H9 (cell line): ENCODE data around the gene SLC2A9. TPM values are rescaled to one million over a fixed set of nuclear protein-coding genes. Genes with fewer than 3 reads are reported as not detected.

Experiments
- DNase-seq: peaks from one replicate; pipeline ENCODE4 v3.0.0-alpha.2; 2017
- H2AFZ ChIP-seq: one replicate; pipeline ENCODE4 v1.6.1; 2013; ENCODE audit warnings: mild to moderate bottlenecking, low read length, control low read depth, moderate library complexity
- H2AK5ac ChIP-seq: 2 replicates; pipeline ENCODE4 v1.6.1; 2013; ENCODE audit warnings: low read length, control low read depth, mixed read lengths; ENCODE audit not compliant: insufficient read length
- H2BK120ac ChIP-seq: one replicate; pipeline ENCODE4 v1.6.1; 2013; ENCODE audit warnings: low read depth, mild to moderate bottlenecking, low read length, control low read depth, inconsistent platforms; ENCODE audit not compliant: poor library complexity, severe bottlenecking
- H2BK12ac ChIP-seq: 2 replicates; pipeline ENCODE4 v1.6.1; 2013; ENCODE audit warnings: low read length, control low read depth, mixed read lengths, low read depth; ENCODE audit not compliant: insufficient read length
- H2BK15ac ChIP-seq: 2 replicates; pipeline ENCODE4 v1.6.1; 2013; ENCODE audit warnings: low read depth, low read length, control low read depth
- H2BK20ac ChIP-seq: one replicate; pipeline ENCODE4 v1.6.1; 2013; ENCODE audit warnings: low read depth, mild to moderate bottlenecking, low read length, control low read depth, inconsistent platforms; ENCODE audit not compliant: poor library complexity, severe bottlenecking
- H2BK5ac ChIP-seq: 2 replicates; pipeline ENCODE4 v1.6.1; 2013; ENCODE audit warnings: low read length, control low read depth, mixed read lengths; ENCODE audit not compliant: insufficient read length
- H3K14ac ChIP-seq: 2 replicates; pipeline ENCODE4 v1.6.1; 2013; ENCODE audit warnings: low read length, control low read depth; ENCODE audit not compliant: insufficient read depth
- H3K18ac ChIP-seq: 2 replicates; pipeline ENCODE4 v1.6.1; 2013; ENCODE audit warnings: low read depth, mild to moderate bottlenecking, mixed read lengths, low read length, control low read depth; ENCODE audit not compliant: insufficient read length
- H3K23ac ChIP-seq: 2 replicates; pipeline ENCODE4 v1.6.1; 2013; ENCODE audit warnings: low read length, control low read depth, mixed read lengths, low read depth; ENCODE audit not compliant: insufficient read length
- H3K23me2 ChIP-seq: 2 replicates; pipeline ENCODE4 v1.6.1; 2013; ENCODE audit warnings: low read depth, mild to moderate bottlenecking, mixed read lengths, low read length, control low read depth; ENCODE audit not compliant: insufficient read length, poor library complexity, severe bottlenecking
- H3K27ac ChIP-seq: 2 replicates; pipeline ENCODE4 v1.5.1; 2013; ENCODE audit warnings: low read length, control low read depth, mixed read lengths, low read depth; ENCODE audit not compliant: insufficient read length
- H3K27me3 ChIP-seq: 2 replicates; pipeline ENCODE4 v1.6.1; 2013; ENCODE audit warnings: low read length, control low read depth, inconsistent platforms; ENCODE audit not compliant: insufficient read depth
- H3K4ac ChIP-seq: 2 replicates; pipeline ENCODE4 v1.6.1; 2013; ENCODE audit warnings: low read depth, mild to moderate bottlenecking, control low read depth, inconsistent platforms, low read length, moderate library complexity
- H3K4me1 ChIP-seq: 2 replicates; pipeline ENCODE4 v1.6.1; 2013; ENCODE audit warnings: low read length, control low read depth, inconsistent platforms; ENCODE audit not compliant: insufficient read depth
- H3K4me2 ChIP-seq: 2 replicates; pipeline ENCODE4 v1.6.1; 2013; ENCODE audit warnings: low read length, control low read depth, mixed read lengths; ENCODE audit not compliant: insufficient read length, insufficient read depth
- H3K56ac ChIP-seq: 2 replicates; pipeline ENCODE4 v1.6.1; 2013; ENCODE audit warnings: low read depth, mild to moderate bottlenecking, mixed read lengths, low read length, control low read depth; ENCODE audit not compliant: insufficient read length
- H3K79me1 ChIP-seq: 2 replicates; pipeline ENCODE4 v1.6.1; 2013; ENCODE audit warnings: low read depth, mild to moderate bottlenecking, moderate library complexity, low read length, control low read depth, inconsistent platforms; ENCODE audit not compliant: insufficient read depth, poor library complexity, severe bottlenecking
- H3K79me2 ChIP-seq: 2 replicates; pipeline ENCODE4 v1.6.1; 2013; ENCODE audit warnings: low read length, control low read depth, inconsistent platforms; ENCODE audit not compliant: insufficient read depth
- H3K9ac ChIP-seq: 2 replicates; pipeline ENCODE4 v1.6.1; 2013; ENCODE audit warnings: low read length, control low read depth, mixed read lengths; ENCODE audit not compliant: insufficient read length; ENCODE audit errors: extremely low read depth
- H3K9me3 ChIP-seq: one replicate; pipeline ENCODE4 v1.6.1; 2013; ENCODE audit warnings: low read depth, low read length, inconsistent platforms; ENCODE audit not compliant: control insufficient read depth
- H3T11ph ChIP-seq: one replicate; pipeline ENCODE4 v1.6.1; 2013; ENCODE audit warnings: mild to moderate bottlenecking, low read length, control low read depth, inconsistent platforms
- H4K20me1 ChIP-seq: one replicate; pipeline ENCODE4 v1.6.1; 2013; ENCODE audit not compliant: control insufficient read depth, insufficient read length, insufficient read depth
- H4K5ac ChIP-seq: 2 replicates; pipeline ENCODE4 v1.6.1; 2013; ENCODE audit warnings: low read depth, mild to moderate bottlenecking, mixed read lengths, low read length, control low read depth; ENCODE audit not compliant: insufficient read length
- H4K8ac ChIP-seq: replicated peaks from 2 replicates; pipeline ENCODE4 v1.6.1; 2013; ENCODE audit warnings: low read length, control low read depth, mixed read lengths, low read depth; ENCODE audit not compliant: insufficient read length
- H4K91ac ChIP-seq: 2 replicates; pipeline ENCODE4 v1.6.1; 2013; ENCODE audit warnings: low read depth, mild to moderate bottlenecking, moderate library complexity, mixed read lengths, low read length, control low read depth; ENCODE audit not compliant: insufficient read length
- H3K27ac Mint-ChIP-seq, 3 experiments: 2 replicates in 2 of 3; 3 replicates in 1 of 3; pipeline ENCODE4 v1.8.0; 2020 to 2021; ENCODE audit warnings: mixed read lengths in 3 of 3, mild to moderate bottlenecking in 1 of 3, moderate library complexity in 1 of 3
- H3K27me3 Mint-ChIP-seq: 2 replicates; pipeline ENCODE4 v1.8.0; 2021; ENCODE audit warnings: low read depth, mild to moderate bottlenecking, moderate library complexity, mixed read lengths
- H3K36me3 Mint-ChIP-seq, 3 experiments: 2 replicates in 2 of 3; 3 replicates in 1 of 3; pipeline ENCODE4 v1.8.0; 2020 to 2021; ENCODE audit warnings: low read depth in 3 of 3, mixed read lengths in 3 of 3; ENCODE audit not compliant: insufficient read depth in 1 of 3
- H3K4me1 Mint-ChIP-seq, 2 experiments: 2 replicates each; pipeline ENCODE4 v1.8.0; 2020; ENCODE audit warnings: mixed read lengths in 2 of 2
- H3K4me3 Mint-ChIP-seq, 2 experiments: 2 replicates in 1 of 2; 3 replicates in 1 of 2; pipeline ENCODE4 v1.8.0; 2020 to 2021; ENCODE audit warnings: mild to moderate bottlenecking in 2 of 2, mixed read lengths in 2 of 2, moderate library complexity in 1 of 2
- H3K9me3 Mint-ChIP-seq, 2 experiments: 2 replicates in 1 of 2; 3 replicates in 1 of 2; pipeline ENCODE4 v1.8.0; 2020; ENCODE audit warnings: mild to moderate bottlenecking in 2 of 2, mixed read lengths in 2 of 2, moderate library complexity in 1 of 2
- WGBS: extraction: QIAGEN DNeasy Blood & Tissue Kit; methylation state at CpG from one replicate; pipeline ENCODE4 v1.1.7; 2013; ENCODE audit warnings: missing lambda C conversion rate, low lambda C conversion rate, mixed read lengths; ENCODE audit not compliant: insufficient read length; ENCODE audit errors: extremely low coverage; 5-methylcytosine and 5-hydroxymethylcytosine counted together
- total RNA-seq: library from RNA; stranded (reverse); gene quantifications from 2 replicates; pipeline ENCODE4 v1.2.1, GENCODE V29; 2021
- TF ChIP-seq, protein P1 (sequence below): fragments of 200-600 bp; sonication (generic); conservative IDR thresholded peaks from 3 replicates; pipeline ENCODE4 v1.8.0; 2021; ENCODE audit warnings: antibody characterized with exemption, mild to moderate bottlenecking

SLC2A9 gene
- total RNA-seq, 1 experiment from 2014 or later = 0.79 TPM

DNA sequence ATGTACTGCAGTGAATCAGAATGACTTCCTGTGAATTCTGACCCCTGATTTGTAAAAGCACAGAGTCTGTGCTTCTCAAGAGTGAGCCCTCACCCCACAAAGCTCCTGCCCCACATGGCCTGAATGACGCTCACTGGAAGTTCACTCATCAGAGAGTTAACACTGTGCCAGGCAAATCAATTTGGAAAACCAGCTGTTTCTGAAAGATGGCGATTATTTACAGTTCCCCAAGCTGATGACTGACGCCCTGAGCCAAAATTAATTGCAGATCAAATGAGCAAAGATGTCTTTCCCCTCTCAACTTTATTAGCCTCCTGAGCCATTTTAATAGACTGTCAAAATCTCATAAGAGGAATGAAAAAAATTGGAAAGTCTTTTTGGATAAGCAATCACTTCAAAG, 118.0 kb downstream of the SLC2A9 start:
- H3K36me3 Mint-ChIP-seq = no peaks in the 10 kb centered on the region; a peak in 1 of 7 replicates
- H3K27ac Mint-ChIP-seq = no peak overlapping the region
- Histone ChIP-seq H2AK5ac (no peak overlapping the region), H3K79me1 (no peaks in the 10 kb centered on the region), H3K4me1 (no peaks in the 10 kb centered on the region; the same call in 1 of the 2 replicates), H4K5ac (no peak overlapping the region), H4K20me1 (no peaks in the 10 kb centered on the region), H3K23me2 (no peaks in the 10 kb centered on the region), H3K27me3 (no peaks in the 10 kb centered on the region), H3T11ph (no peak overlapping the region), H2BK120ac (no peak overlapping the region), H2BK15ac (no peak overlapping the region), H3K23ac (no peak overlapping the region), H4K8ac (no peak overlapping the region), H3K27ac (no peak overlapping the region), H3K9me3 (no peaks in the 10 kb centered on the region), H2AFZ (no peak overlapping the region), H2BK20ac (no peak overlapping the region), H3K14ac (no peak overlapping the region), H3K4ac (no peak overlapping the region), H3K4me2 (no peak overlapping the region), H3K79me2 (no peaks in the 10 kb centered on the region), H2BK5ac (no peak overlapping the region), H4K91ac (no peak overlapping the region), H2BK12ac (no peak overlapping the region), H3K18ac (no peak overlapping the region), H3K56ac (no peak overlapping the region), H3K9ac (no peak overlapping the region)
- TF ChIP-seq, protein P1, sequence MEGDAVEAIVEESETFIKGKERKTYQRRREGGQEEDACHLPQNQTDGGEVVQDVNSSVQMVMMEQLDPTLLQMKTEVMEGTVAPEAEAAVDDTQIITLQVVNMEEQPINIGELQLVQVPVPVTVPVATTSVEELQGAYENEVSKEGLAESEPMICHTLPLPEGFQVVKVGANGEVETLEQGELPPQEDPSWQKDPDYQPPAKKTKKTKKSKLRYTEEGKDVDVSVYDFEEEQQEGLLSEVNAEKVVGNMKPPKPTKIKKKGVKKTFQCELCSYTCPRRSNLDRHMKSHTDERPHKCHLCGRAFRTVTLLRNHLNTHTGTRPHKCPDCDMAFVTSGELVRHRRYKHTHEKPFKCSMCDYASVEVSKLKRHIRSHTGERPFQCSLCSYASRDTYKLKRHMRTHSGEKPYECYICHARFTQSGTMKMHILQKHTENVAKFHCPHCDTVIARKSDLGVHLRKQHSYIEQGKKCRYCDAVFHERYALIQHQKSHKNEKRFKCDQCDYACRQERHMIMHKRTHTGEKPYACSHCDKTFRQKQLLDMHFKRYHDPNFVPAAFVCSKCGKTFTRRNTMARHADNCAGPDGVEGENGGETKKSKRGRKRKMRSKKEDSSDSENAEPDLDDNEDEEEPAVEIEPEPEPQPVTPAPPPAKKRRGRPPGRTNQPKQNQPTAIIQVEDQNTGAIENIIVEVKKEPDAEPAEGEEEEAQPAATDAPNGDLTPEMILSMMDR = no peak
- no peaks in the 10 kb centered on the region for H3K9me3 Mint-ChIP-seq
- no peak overlapping the region for H3K4me3 Mint-ChIP-seq
- no CpG with 5 or more reads among the region's 3 CpGs for WGBS
- DNase-seq = no peak
- H3K4me1 Mint-ChIP-seq = peaks cover 12 to 15% of the 10 kb centered on the region in 2 experiments
- H3K27me3 Mint-ChIP-seq = peaks cover 12% of the 10 kb centered on the region
